ENCODE results near the gene DES. TPM values are rescaled to one million over a fixed set of nuclear protein-coding genes. Genes with fewer than 3 reads are reported as not detected.

DES gene
- total RNA-seq, 1 donor from 2014 or later: 9.3 TPM

DNA sequence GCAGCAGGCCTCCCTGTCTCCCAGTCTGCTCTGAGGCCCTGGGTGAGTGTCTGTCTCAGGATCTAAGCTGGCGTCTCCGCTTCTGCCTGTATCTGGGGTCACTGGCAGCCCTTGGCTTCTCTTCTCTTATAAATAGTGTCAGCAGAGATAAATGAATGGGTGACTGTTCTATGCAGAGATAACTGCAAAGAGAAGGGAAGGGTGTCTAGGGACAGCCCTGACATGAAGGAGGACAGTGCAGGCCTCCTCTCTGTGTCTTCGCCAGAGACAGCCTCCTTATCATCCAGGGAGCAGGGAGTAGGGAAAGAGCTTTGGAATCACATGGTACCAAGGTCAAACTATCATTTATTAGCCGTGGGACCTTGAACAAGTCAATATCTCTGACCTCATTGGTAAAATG lies 52.3 kb downstream of the DES start:
- H3K4me3 Mint-ChIP-seq: no peak overlapping the region
- no peak for DNase-seq (ENCODE audit: extremely low spot score, unreplicated experiment)
- H3K36me3 Mint-ChIP-seq: no peaks in the 10 kb centered on the region
- H3K27ac Mint-ChIP-seq: no peak overlapping the region
- H3K9me3 Mint-ChIP-seq: no peaks in the 10 kb centered on the region
- no peaks in the 10 kb centered on the region for H3K27me3 Mint-ChIP-seq
- TF ChIP-seq, protein P1, sequence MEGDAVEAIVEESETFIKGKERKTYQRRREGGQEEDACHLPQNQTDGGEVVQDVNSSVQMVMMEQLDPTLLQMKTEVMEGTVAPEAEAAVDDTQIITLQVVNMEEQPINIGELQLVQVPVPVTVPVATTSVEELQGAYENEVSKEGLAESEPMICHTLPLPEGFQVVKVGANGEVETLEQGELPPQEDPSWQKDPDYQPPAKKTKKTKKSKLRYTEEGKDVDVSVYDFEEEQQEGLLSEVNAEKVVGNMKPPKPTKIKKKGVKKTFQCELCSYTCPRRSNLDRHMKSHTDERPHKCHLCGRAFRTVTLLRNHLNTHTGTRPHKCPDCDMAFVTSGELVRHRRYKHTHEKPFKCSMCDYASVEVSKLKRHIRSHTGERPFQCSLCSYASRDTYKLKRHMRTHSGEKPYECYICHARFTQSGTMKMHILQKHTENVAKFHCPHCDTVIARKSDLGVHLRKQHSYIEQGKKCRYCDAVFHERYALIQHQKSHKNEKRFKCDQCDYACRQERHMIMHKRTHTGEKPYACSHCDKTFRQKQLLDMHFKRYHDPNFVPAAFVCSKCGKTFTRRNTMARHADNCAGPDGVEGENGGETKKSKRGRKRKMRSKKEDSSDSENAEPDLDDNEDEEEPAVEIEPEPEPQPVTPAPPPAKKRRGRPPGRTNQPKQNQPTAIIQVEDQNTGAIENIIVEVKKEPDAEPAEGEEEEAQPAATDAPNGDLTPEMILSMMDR (conservative IDR thresholded peaks at IDR 0.05): no peak
- peaks cover 6% of the 10 kb centered on the region for H3K4me1 Mint-ChIP-seq (ENCODE audit: unreplicated experiment)

DNA sequence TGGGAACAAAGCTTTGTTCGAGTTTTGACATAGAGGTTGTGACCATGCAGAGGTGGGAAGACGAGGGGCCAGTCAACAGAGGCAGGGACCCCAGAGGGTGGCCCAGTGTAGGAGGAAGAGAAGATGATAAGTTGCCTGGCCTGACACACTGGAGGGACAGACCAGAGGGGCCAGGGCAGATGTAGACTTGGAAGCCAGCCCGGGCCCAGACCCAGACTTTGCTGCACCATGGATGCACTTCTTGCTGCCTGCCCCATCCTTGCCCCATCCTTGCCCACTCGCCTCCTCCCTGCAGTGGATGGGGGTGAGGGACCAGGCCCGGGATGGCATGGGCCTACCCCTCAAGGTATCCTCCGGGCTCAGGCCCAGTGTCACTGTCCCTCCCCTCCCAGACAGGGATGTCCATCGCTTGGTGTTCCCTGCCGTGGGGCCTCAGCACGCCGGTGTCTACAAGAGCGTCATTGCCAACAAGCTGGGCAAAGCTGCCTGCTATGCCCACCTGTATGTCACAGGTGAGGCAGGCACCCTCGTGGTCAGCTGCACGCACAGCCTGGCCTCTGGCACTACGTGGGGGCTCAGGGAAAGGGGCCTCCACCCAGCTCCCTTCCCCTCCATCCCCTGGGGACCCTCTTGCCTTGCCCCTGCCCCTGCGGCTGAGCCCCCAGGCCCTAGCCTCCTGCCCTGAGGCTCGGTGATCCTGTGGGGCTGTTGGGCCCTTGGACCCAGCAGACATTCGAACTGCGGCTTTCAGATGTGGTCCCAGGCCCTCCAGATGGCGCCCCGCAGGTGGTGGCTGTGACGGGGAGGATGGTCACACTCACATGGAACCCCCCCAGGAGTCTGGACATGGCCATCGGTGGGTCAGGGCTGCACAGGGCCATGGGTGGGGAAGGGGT lies 53.5 kb downstream of the DES start:
- TF ChIP-seq, protein P1 (conservative IDR thresholded peaks at IDR 0.05): no peak
- Mint-ChIP-seq H3K36me3 (no peaks in the 10 kb centered on the region), H3K4me3 (no peak overlapping the region), H3K27ac (no peak overlapping the region), H3K27me3 (peaks cover 4% of the 10 kb centered on the region), H3K4me1 (ENCODE audit: unreplicated experiment) (peaks cover 13% of the 10 kb centered on the region), H3K9me3 (no peaks in the 10 kb centered on the region)
- DNase-seq (ENCODE audit: extremely low spot score, unreplicated experiment): no peak

DNA sequence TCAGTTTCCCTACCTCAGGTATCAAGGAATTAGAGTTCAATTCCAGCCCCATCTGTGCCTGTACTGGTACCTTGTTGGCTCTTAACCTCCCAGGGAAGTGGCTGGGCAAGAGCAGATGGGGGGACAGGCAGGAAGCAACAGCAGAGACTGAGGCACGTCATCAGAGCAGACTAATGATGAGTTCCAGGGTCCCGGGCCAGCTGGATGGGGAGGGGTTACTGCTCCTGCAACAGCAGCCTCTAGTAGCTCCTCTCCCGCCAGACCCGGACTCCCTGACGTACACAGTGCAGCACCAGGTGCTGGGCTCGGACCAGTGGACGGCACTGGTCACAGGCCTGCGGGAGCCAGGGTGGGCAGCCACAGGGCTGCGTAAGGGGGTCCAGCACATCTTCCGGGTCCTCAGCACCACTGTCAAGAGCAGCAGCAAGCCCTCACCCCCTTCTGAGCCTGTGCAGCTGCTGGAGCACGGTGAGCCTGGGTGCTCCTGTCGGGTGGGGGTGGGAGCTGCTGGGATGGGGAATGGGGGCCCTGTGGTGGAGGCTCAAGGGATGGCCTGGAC lies 54.5 kb downstream of the DES start:
- no peaks in the 10 kb centered on the region for H3K9me3 Mint-ChIP-seq
- DNase-seq (ENCODE audit: extremely low spot score, unreplicated experiment): no peak
- peaks cover 4% of the 10 kb centered on the region for H3K27me3 Mint-ChIP-seq
- peaks cover 17% of the 10 kb centered on the region for H3K4me1 Mint-ChIP-seq (ENCODE audit: unreplicated experiment)
- TF ChIP-seq, protein P1 (conservative IDR thresholded peaks at IDR 0.05): no peak
- no peaks in the 10 kb centered on the region for H3K36me3 Mint-ChIP-seq
- H3K4me3 Mint-ChIP-seq: no peak overlapping the region
- H3K27ac Mint-ChIP-seq: no peak overlapping the region

GRCh38 chr2:219473511-219473910 lies 55.3 kb downstream of the DES start:
- H3K27me3 Mint-ChIP-seq: peaks cover 4% of the 10 kb centered on the region
- no peaks in the 10 kb centered on the region for H3K36me3 Mint-ChIP-seq
- H3K4me1 Mint-ChIP-seq (ENCODE audit: unreplicated experiment): peaks cover 17% of the 10 kb centered on the region
- H3K9me3 Mint-ChIP-seq: no peaks in the 10 kb centered on the region
- no peak overlapping the region for H3K27ac Mint-ChIP-seq
- DNase-seq (ENCODE audit: extremely low spot score, unreplicated experiment): no peak
- H3K4me3 Mint-ChIP-seq: no peak overlapping the region
- TF ChIP-seq, protein P1 (conservative IDR thresholded peaks at IDR 0.05): no peak

GRCh38 chr2:219474285-219475060 lies 56.3 kb downstream of the DES start:
- no peak overlapping the region for H3K27ac Mint-ChIP-seq
- H3K4me3 Mint-ChIP-seq: no peak overlapping the region
- H3K9me3 Mint-ChIP-seq: no peaks in the 10 kb centered on the region
- no peak for DNase-seq (ENCODE audit: extremely low spot score, unreplicated experiment)
- TF ChIP-seq, protein P1 (conservative IDR thresholded peaks at IDR 0.05): no peak
- peaks cover 21% of the 10 kb centered on the region for H3K4me1 Mint-ChIP-seq (ENCODE audit: unreplicated experiment)
- H3K36me3 Mint-ChIP-seq: no peaks in the 10 kb centered on the region
- H3K27me3 Mint-ChIP-seq: peaks cover 6% of the 10 kb centered on the region
